HEK293 (cell line): ENCODE results near the gene SEC62.

ENCODE experiments used
- ZFHX2 ChIP-seq: fragments of 450-650 bp; formaldehyde crosslinking; conservative IDR thresholded peaks from 2 replicates; pipeline ENCODE4 v1.5.1; 2016; ENCODE audit warnings: missing biosample characterization, missing genetic modification characterization
- ZNF10 ChIP-seq: fragments of 450-650 bp; formaldehyde crosslinking; IDR thresholded peaks from 2 replicates; pipeline ENCODE4 v1.5.1; 2017; ENCODE audit warnings: missing biosample characterization, missing genetic modification characterization
- ZNF404 ChIP-seq: fragments of 450-650 bp; formaldehyde crosslinking; IDR thresholded peaks from 2 replicates; pipeline ENCODE4 v1.5.1; 2017; ENCODE audit warnings: missing biosample characterization, missing genetic modification characterization
- ZNF501 ChIP-seq: fragments of 450-650 bp; formaldehyde crosslinking; IDR thresholded peaks from 2 replicates; pipeline ENCODE4 v1.5.1; 2016; ENCODE audit warnings: missing biosample characterization, missing genetic modification characterization
- TF ChIP-seq, protein P1 (sequence below): fragments of 450-650 bp; formaldehyde crosslinking; IDR thresholded peaks from 2 replicates; pipeline ENCODE4 v1.5.1; 2016; ENCODE audit warnings: missing biosample characterization, missing genetic modification characterization
- TF ChIP-seq, protein P2 (sequence below): fragments of 450-650 bp; formaldehyde crosslinking; IDR thresholded peaks from 2 replicates; pipeline ENCODE4 v1.5.1; 2017; ENCODE audit warnings: missing biosample characterization, mild to moderate bottlenecking, missing genetic modification characterization, moderate library complexity

DNA sequence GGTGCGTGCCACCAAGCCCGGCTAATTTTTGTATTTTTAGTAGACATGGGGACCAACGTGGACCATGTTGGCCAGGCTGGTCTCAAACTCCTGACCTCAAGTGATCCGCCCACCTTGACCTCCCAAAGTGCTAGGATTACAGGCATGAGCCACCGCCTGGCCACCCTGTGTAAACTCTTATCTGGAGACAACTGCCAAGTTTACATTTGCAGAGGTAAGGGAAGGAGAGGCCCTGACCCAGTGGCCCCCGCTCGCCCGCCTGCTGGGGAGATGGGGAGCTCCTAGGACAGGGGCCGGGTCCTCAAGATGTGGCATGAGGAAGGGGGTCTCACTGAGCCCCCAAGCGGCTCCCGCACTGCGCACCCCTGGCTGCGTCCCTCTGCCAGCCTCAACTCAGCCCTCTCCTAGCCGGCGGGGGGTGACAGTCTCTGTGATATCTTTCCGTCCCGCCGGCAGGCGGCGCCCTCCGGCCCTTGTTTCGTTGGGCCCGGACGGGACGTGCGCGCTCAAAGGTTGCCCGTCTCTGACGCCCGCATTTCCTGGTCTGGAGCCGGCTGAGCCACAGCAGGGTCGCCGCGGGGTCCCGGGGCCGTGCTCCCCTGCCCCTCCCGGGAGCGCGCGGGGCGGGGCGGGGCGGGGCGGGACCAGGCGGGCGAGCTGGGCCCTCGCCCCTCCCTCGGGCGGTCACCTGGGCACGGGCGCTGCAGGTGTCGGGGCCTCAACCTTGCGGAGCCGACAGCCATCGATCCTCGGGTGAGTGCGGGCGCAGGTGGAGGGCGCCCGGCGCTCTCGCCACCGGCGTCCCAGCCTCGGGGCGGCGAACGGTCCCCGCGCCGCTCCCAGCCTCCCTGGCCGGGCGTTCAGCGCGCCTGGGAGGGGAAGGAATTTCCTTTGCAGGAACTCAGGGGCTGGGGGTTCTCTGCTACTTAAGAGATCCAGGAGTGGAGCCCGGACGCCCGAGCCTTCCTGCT is 71.1 kb downstream of the SEC62 start, which contains the start of gene GPR160:
- TF ChIP-seq, protein P1, sequence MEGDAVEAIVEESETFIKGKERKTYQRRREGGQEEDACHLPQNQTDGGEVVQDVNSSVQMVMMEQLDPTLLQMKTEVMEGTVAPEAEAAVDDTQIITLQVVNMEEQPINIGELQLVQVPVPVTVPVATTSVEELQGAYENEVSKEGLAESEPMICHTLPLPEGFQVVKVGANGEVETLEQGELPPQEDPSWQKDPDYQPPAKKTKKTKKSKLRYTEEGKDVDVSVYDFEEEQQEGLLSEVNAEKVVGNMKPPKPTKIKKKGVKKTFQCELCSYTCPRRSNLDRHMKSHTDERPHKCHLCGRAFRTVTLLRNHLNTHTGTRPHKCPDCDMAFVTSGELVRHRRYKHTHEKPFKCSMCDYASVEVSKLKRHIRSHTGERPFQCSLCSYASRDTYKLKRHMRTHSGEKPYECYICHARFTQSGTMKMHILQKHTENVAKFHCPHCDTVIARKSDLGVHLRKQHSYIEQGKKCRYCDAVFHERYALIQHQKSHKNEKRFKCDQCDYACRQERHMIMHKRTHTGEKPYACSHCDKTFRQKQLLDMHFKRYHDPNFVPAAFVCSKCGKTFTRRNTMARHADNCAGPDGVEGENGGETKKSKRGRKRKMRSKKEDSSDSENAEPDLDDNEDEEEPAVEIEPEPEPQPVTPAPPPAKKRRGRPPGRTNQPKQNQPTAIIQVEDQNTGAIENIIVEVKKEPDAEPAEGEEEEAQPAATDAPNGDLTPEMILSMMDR (tag by site-specific recombination) = peak; percentile 71
- TF ChIP-seq ZNF404 (tag by site-specific recombination) (no peak), ZNF10 (tag by site-specific recombination) (no peak), ZNF501 (tag by site-specific recombination) (peak; percentile 43; the same call in 1 of the 2 replicates), ZFHX2 (peak; percentile 55)
- TF ChIP-seq, protein P2, sequence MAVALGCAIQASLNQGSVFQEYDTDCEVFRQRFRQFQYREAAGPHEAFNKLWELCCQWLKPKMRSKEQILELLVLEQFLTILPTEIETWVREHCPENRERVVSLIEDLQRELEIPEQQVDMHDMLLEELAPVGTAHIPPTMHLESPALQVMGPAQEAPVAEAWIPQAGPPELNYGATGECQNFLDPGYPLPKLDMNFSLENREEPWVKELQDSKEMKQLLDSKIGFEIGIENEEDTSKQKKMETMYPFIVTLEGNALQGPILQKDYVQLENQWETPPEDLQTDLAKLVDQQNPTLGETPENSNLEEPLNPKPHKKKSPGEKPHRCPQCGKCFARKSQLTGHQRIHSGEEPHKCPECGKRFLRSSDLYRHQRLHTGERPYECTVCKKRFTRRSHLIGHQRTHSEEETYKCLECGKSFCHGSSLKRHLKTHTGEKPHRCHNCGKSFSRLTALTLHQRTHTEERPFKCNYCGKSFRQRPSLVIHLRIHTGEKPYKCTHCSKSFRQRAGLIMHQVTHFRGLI = no peak
